ENCODE results near the gene TUBA1A.
"Not testable (repeated sequence)": the region's sequence is repeated elsewhere in the genome, so short reads cannot be mapped to it uniquely, and the experiment has no call there.

Gene TUBA1A

GRCh38 chr12:49188916-49189367 is at the start of gene TUBA1A:
Gene TUBA1A, minus strand, starts transcription at chr12:49189080. Its CDS starts 101 bp downstream, at chr12:49188979.
- in situ Hi-C loops (cut with MboI; ENCODE audit: low sequenced_read_pairs): no loop called here

GRCh38 chr12:49236423-49236822 is 47.5 kb upstream of the TUBA1A start:
- in situ Hi-C loops (cut with MboI; ENCODE audit: low sequenced_read_pairs): no loop called here

- in situ Hi-C loops (cut with MboI; ENCODE audit: low sequenced_read_pairs): no loop called here
Measured at GRCh38 chr12:49233842-49234526, 45.1 kb upstream of the TUBA1A start.

GRCh38 chr12:49232940-49233841 is 44.3 kb upstream of the TUBA1A start:
- in situ Hi-C loops (cut with MboI; ENCODE audit: low sequenced_read_pairs): no loop called here

GRCh38 chr12:49231878-49232655 is 43.2 kb upstream of the TUBA1A start:
- in situ Hi-C loops (cut with MboI; ENCODE audit: low sequenced_read_pairs): no loop called here

- in situ Hi-C loops (cut with MboI; ENCODE audit: low sequenced_read_pairs): no loop called here
Measured at GRCh38 chr12:49230805-49231194, 41.9 kb upstream of the TUBA1A start.

- in situ Hi-C loops (cut with MboI; ENCODE audit: low sequenced_read_pairs): no loop called here
Measured at GRCh38 chr12:49230176-49230804, 41.4 kb upstream of the TUBA1A start.

- in situ Hi-C loops (cut with MboI; ENCODE audit: low sequenced_read_pairs): no loop called here
Measured at GRCh38 chr12:49228653-49229052, 39.8 kb upstream of the TUBA1A start.

- in situ Hi-C loops (cut with MboI; ENCODE audit: low sequenced_read_pairs): no loop called here
Measured at GRCh38 chr12:49227713-49228112, 38.8 kb upstream of the TUBA1A start.

GRCh38 chr12:49225576-49226166 is 36.8 kb upstream of the TUBA1A start:
- in situ Hi-C loops (cut with MboI; ENCODE audit: low sequenced_read_pairs): no loop called here

- in situ Hi-C loops (cut with MboI; ENCODE audit: low sequenced_read_pairs): no loop called here
Measured at GRCh38 chr12:49223590-49224369, 34.9 kb upstream of the TUBA1A start.

- in situ Hi-C loops (cut with MboI; ENCODE audit: low sequenced_read_pairs): no loop called here
Measured at GRCh38 chr12:49223122-49223521, 34.2 kb upstream of the TUBA1A start.

- in situ Hi-C loops (cut with MboI; ENCODE audit: low sequenced_read_pairs): no loop called here
Measured at GRCh38 chr12:49220972-49221371, 32.1 kb upstream of the TUBA1A start.

- in situ Hi-C loops (cut with MboI; ENCODE audit: low sequenced_read_pairs): no loop called here
Measured at GRCh38 chr12:49219417-49220026, 30.6 kb upstream of the TUBA1A start.

GRCh38 chr12:49212572-49212971 is 23.7 kb upstream of the TUBA1A start:
- in situ Hi-C loops (cut with MboI; ENCODE audit: low sequenced_read_pairs): no loop called here

GRCh38 chr12:49210703-49211102 is 21.8 kb upstream of the TUBA1A start:
- in situ Hi-C loops (cut with MboI; ENCODE audit: low sequenced_read_pairs): not testable (repeated sequence)

GRCh38 chr12:49208676-49209075 is 19.8 kb upstream of the TUBA1A start:
- in situ Hi-C loops (cut with MboI; ENCODE audit: low sequenced_read_pairs): no loop called here

GRCh38 chr12:49208146-49208545 is 19.3 kb upstream of the TUBA1A start:
- in situ Hi-C loops (cut with MboI; ENCODE audit: low sequenced_read_pairs): no loop called here

GRCh38 chr12:49206389-49206788 is 17.5 kb upstream of the TUBA1A start:
- in situ Hi-C loops (cut with MboI; ENCODE audit: low sequenced_read_pairs): no loop called here
